Renal cortex interstitium (tissue), 11 donors: Measurements from ENCODE around the gene NEURL1. TPM values are rescaled to one million over a fixed set of nuclear protein-coding genes. Genes with fewer than 3 reads are reported as not detected.
"Not testable (repeated sequence)": the region's sequence is repeated elsewhere in the genome, so short reads cannot be mapped to it uniquely, and the experiment has no call there.

Source experiments
- DNase-seq, 11 donors: peaks; one replicate each; pipeline ENCODE4 v3.0.0-alpha.2; 2013; ENCODE audit warnings: low read depth in 9 of 11, low spot score in 4 of 11; ENCODE audit errors: extremely low read depth in 1 of 11
- polyA plus RNA-seq, 3 donors: library from polyadenylated mRNA; unstranded; fragments of 120-200 nt; gene quantifications; one replicate each; pipeline ENCODE4 v1.2.1, GENCODE V29; 2013; ENCODE audit not compliant: insufficient read length in 3 of 3

The NEURL1 gene
- polyA plus RNA-seq, 3 donors, result 0.90 to 2.4 (median 1.8) TPM

GRCh38 chr10:103620891-103621782, 127.6 kb downstream of the NEURL1 start:
- no peak for DNase-seq

- DNase-seq, result no peak
These were observed 128.2 kb downstream of the NEURL1 start for GRCh38 chr10:103621783-103622125.

GRCh38 chr10:103622286-103622685, 128.8 kb downstream of the NEURL1 start:
- no peak for DNase-seq

- DNase-seq, result no peak
These were observed 129.6 kb downstream of the NEURL1 start for GRCh38 chr10:103622935-103623574.

- DNase-seq, result no peak
These were observed 132.7 kb downstream of the NEURL1 start for GRCh38 chr10:103626178-103626577.

GRCh38 chr10:103627111-103627892, 133.8 kb downstream of the NEURL1 start:
- no peak for DNase-seq

- DNase-seq, result no peak
These were observed 134.4 kb downstream of the NEURL1 start for GRCh38 chr10:103627893-103628292.

DNA sequence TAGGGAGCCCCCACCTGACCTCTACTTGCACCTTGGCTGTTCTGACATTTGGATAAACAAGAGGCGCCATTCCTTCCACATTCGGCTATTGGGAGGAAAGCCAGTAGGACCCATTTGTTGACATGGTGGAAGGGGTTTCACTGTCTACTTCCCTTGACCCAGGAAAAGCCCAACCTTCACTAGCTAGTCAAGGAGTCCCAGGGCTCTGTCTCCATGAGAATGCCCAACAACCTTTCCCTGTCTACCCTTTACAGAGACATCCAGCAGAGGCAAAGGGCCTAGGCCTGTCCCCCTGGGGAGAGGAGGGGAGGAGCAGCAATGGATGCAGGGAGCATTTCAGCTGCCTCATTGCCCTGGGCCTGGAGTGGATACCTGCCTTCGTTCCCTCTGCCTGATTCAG, 136.1 kb downstream of the NEURL1 start:
- DNase-seq, result no peak

GRCh38 chr10:103630156-103630555, 136.7 kb downstream of the NEURL1 start:
- DNase-seq, result no peak

DNA sequence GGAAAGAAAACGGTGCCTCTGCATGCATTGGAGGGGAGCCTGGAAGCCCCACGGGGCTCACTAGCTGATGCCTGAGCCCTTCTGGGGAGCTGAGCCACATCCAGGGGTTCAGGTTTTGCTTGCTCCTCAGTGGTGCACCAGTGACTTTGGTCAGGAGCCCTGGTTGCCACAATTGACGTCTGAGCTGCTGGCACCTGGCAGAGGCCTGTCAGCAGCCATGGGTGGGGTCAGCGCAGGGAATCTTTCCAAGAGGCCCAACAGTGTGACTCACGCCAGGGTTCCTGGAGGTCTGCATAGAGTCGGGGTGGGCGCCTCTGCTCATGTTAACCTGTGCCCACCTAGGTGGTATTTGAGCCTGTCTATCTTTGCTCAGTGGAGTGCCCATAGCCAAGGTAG, 138.7 kb downstream of the NEURL1 start:
- no peak for DNase-seq

DNA sequence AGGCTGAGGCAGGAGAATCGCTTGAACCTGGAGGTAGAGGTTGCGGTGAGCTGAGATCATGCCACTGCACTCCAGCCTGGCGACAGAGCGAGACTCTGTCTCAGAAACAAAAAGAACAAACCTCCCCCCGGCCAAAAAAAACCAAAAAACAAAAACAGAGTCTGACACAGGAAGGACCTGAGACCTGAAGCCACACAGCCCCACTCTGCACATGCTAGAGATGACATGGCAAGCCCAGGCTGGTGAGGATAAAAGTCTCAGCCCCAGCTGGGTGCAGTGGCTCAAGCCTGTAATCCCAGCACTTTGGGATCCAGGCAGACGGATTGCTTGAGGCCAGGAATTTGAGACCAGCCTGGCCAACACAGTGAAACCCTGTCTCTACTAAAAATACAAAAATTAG, 139.4 kb downstream of the NEURL1 start:
- not testable (repeated sequence) for DNase-seq

DNA sequence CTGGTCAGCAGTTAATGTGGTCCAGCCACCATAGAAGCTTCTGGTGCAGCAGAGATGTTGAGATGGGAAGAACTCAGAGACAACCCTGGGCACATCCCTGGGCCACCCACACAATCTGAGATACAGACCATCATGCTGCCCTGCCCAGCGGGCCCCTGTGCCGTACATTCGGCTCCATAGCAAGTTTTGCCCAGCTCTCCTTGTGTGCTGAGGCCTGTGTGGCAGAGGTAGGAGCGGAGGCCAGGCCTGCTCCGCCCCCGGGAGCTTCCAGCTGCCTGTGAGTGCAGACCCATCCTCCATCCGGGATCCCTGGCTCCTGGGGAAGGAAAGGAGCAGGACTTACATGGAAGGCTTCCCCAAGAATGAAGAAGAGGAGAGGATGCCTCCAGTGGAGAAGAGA, 140.3 kb downstream of the NEURL1 start:
- no peak for DNase-seq

DNA sequence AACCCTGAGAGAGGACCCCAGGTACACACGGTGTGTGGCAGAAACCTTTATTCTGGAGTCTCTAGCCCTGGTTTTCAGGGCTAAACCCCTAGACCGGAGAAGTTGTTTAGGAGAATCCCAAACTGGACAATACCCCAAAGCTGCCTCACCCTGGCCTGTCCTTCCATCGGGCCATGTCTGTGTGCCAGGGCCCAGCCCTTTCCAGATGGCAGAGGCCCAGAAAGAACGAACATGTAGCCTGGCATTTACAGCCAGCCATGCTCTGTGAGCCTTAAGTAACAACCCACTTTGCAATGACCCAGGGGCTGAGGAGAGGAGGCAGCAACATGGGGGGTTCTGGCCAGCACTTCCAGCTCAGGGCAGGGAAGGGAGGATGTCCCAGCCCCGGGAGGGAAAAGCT, 142.1 kb downstream of the NEURL1 start:
- no peak for DNase-seq

- DNase-seq, result peak in 1 of 11 donors; percentile 55
These were observed 143.0 kb downstream of the NEURL1 start for GRCh38 chr10:103636492-103636891.

GRCh38 chr10:103637011-103637410, 143.5 kb downstream of the NEURL1 start:
- DNase-seq, result no peak

GRCh38 chr10:103637927-103638557, 144.5 kb downstream of the NEURL1 start:
- DNase-seq, result no peak

- DNase-seq, result no peak
These were observed 145.4 kb downstream of the NEURL1 start for GRCh38 chr10:103638948-103639347.

DNA sequence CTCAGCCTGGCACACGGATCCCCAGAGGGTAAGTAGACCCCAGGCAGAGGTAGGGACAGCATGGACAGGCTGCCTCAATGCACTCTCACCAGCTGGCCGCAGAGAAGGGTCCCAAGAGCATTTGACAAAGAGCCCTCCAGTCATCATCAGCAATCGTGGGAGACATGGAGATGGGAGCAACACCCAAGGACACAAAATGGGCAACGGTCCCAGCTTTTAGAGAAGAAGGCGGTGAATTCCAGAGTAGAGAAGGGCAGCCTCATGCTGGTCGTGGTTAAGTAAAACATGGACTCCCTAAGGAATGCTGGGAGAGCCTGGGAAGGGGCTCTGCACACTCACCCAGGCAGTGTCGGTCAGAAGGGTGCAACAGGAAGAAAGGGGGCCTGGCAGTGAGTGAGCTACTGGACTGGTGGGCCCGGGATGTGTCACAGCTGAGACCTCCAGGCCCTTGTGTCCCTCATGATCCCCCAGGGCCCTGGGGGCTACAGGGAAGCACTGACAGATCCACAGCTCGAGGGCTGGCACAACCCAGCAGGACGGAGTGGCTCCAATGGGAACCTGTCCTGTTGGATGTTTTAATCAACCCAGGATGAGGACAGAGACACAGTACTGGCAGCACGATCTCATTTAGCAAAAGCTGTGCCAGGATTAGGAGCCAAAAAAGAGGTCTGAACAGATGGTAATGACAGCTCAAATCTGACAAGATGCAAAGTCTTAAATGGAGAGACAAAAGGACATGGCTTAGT, 147.1 kb downstream of the NEURL1 start:
- DNase-seq, result no peak

GRCh38 chr10:103641326-103641725, 147.8 kb downstream of the NEURL1 start:
- DNase-seq, result no peak
